Sigmoid colon (tissue), 3 donors: Measurements from ENCODE around the gene CA11.

Experiments used
- POLR2A ChIP-seq, 2 donors: fragments of 450-650 bp; IDR thresholded peaks; one replicate each; pipeline ENCODE4 v1.6.1; 2016; ENCODE audit warnings: antibody characterized with exemption in 2 of 2, mild to moderate bottlenecking in 2 of 2, moderate library complexity in 2 of 2
- TF ChIP-seq, protein P1 (sequence below), 4 experiments: fragments of 450-650 bp in 3 of 4; fragments of 200-600 bp in 1 of 4; IDR thresholded peaks; one replicate each; pipeline ENCODE4 v1.5.1; 2016 to 2019; ENCODE audit warnings: antibody characterized with exemption in 4 of 4, mild to moderate bottlenecking in 3 of 4, moderate library complexity in 2 of 4

DNA sequence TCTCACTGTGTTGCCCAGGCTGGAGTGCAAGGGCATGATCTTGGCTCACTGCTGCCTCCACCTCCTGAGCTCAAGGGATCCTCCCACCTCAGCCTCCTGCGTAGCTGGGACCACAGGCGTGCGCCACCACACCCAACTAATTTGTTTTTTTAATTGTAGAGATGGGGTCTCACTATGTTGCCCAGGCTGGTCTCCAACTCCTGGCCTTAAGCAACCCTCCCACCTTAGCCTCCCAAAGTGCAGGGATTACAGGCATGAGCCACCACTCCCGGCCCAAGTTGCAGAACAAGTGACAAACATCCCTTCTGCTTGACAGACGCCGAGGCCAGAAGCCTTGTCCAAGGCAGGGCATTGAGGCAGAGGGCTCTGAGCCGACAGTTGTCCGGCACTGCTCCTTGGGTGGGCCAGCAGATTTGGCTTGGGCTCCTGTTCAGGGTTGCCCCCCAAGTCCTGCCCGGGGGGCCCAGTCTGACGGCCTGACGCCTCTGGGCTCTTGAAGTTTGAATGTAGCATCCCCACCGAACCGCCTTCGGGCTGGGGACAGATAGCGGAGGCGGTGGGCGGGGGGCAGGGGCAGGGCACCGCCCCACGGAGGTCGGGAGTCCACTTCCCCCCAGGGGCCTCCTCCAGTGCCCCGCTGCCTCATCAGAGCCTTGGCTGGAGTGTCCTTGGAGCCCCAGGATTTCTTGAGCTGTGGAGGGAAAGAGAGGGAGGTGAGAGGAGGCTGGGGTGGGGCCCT is 45.1 kb downstream of the CA11 start:
- no peak for TF ChIP-seq POLR2A (IDR thresholded peaks at IDR 0.05)
- TF ChIP-seq, protein P1, sequence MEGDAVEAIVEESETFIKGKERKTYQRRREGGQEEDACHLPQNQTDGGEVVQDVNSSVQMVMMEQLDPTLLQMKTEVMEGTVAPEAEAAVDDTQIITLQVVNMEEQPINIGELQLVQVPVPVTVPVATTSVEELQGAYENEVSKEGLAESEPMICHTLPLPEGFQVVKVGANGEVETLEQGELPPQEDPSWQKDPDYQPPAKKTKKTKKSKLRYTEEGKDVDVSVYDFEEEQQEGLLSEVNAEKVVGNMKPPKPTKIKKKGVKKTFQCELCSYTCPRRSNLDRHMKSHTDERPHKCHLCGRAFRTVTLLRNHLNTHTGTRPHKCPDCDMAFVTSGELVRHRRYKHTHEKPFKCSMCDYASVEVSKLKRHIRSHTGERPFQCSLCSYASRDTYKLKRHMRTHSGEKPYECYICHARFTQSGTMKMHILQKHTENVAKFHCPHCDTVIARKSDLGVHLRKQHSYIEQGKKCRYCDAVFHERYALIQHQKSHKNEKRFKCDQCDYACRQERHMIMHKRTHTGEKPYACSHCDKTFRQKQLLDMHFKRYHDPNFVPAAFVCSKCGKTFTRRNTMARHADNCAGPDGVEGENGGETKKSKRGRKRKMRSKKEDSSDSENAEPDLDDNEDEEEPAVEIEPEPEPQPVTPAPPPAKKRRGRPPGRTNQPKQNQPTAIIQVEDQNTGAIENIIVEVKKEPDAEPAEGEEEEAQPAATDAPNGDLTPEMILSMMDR (IDR thresholded peaks at IDR 0.05): no peak
